Kidney (tissue), 14 donors: ENCODE data around the gene MFSD12. TPM values are rescaled to one million over a fixed set of nuclear protein-coding genes. Genes with fewer than 3 reads are reported as not detected.
A peak's percentile ranks its signal among the peaks of the same experiment; 100 is the strongest.

Source experiments
- DNase-seq, 5 donors: peaks; one replicate each; pipeline ENCODE4 v3.0.0-alpha.2; 2013 to 2020
- FAIRE-seq: peaks from 2 replicates; lab custom pipeline; 2012; peaks lifted over from hg19 to GRCh38; lab: Jason Lieb, UNC
- H3K27ac ChIP-seq, 2 donors: one replicate each; pipeline ENCODE4 v1.7.0; 2013; ENCODE audit warnings: low read depth in 2 of 2, low read length in 2 of 2, inconsistent platforms in 1 of 2
- H3K27me3 ChIP-seq: one replicate; pipeline ENCODE4 v1.7.1; 2013; ENCODE audit warnings: low read length, inconsistent platforms; ENCODE audit not compliant: control insufficient read depth, insufficient read depth
- H3K36me3 ChIP-seq, 3 donors: one replicate each; pipeline versions ENCODE4 v1.7.0 to v1.7.1; 2013; ENCODE audit warnings: low read length in 3 of 3, control low read depth in 1 of 3, inconsistent platforms in 1 of 3; ENCODE audit not compliant: insufficient read depth in 3 of 3, control insufficient read depth in 2 of 3
- H3K4me1 ChIP-seq, 3 donors: one replicate each; pipeline versions ENCODE4 v1.7.0 to v1.7.1; 2013; ENCODE audit warnings: low read length in 3 of 3, inconsistent platforms in 1 of 3, low read depth in 1 of 3; ENCODE audit not compliant: control insufficient read depth in 2 of 3, insufficient read depth in 2 of 3
- H3K4me3 ChIP-seq, 3 donors: one replicate each; pipeline versions ENCODE4 v1.7.0 to v1.8.1; 2013; ENCODE audit warnings: low read length in 3 of 3, control low read depth in 1 of 3, inconsistent platforms in 1 of 3
- H3K9ac ChIP-seq, 3 donors: one replicate each; pipeline versions ENCODE4 v1.7.0 to v1.7.1; 2013; ENCODE audit warnings: low read length in 3 of 3, control low read depth in 1 of 3, inconsistent platforms in 1 of 3
- H3K9me3 ChIP-seq, 3 donors: one replicate each; pipeline versions ENCODE4 v1.7.0 to v1.7.1; 2013; ENCODE audit warnings: low read length in 3 of 3, control low read depth in 1 of 3, inconsistent platforms in 1 of 3; ENCODE audit not compliant: control insufficient read depth in 2 of 3, insufficient read depth in 1 of 3
- intact Hi-C: fragments of 100-400 bp; cut with DNase I; formaldehyde crosslinking; loops from one replicate; pipeline ENCODE4 v1.11.1; 2022
- polyA plus RNA-seq: library from polyadenylated mRNA; stranded (reverse); fragments of 350-450 nt; fragmentation: Illumina TruSeq; extraction: RNeasy Lipid Tissue Mini Kit (QIAGEN cat#74804); gene quantifications from one replicate; pipeline ENCODE4 v1.2.3, GENCODE V29; 2014; ENCODE audit warnings: low read depth, low replicate concordance; ENCODE audit not compliant: insufficient read depth
- total RNA-seq: library from RNA; stranded (reverse); fragmentation: NEBNext Ultra II Directional; extraction: Animal tissue kit (Norgen Biotek cat#: 25700); gene quantifications from one replicate; pipeline ENCODE4 v1.2.1, GENCODE V29; 2021
- TF ChIP-seq, protein P1 (sequence below): IDR thresholded peaks from 3 replicates; pipeline ENCODE4 v1.5.1; 2012; ENCODE audit warnings: mild to moderate bottlenecking, moderate library complexity, borderline replicate concordance; ENCODE audit not compliant: insufficient read depth; ENCODE audit errors: extremely low read depth
- donor health status: control.
- donor health status: control.
- donor health status: control.
- donor health status: control.
- donor health status: control.
- donor health status: DM: yes; HTN: yes; CAD: no.
- donor health status: Normal renal cell carcinoma (clear cell type).

Gene MFSD12
- total and polyA plus RNA-seq, 2 donors from 2014 or later, result 113 to 124 TPM

DNA sequence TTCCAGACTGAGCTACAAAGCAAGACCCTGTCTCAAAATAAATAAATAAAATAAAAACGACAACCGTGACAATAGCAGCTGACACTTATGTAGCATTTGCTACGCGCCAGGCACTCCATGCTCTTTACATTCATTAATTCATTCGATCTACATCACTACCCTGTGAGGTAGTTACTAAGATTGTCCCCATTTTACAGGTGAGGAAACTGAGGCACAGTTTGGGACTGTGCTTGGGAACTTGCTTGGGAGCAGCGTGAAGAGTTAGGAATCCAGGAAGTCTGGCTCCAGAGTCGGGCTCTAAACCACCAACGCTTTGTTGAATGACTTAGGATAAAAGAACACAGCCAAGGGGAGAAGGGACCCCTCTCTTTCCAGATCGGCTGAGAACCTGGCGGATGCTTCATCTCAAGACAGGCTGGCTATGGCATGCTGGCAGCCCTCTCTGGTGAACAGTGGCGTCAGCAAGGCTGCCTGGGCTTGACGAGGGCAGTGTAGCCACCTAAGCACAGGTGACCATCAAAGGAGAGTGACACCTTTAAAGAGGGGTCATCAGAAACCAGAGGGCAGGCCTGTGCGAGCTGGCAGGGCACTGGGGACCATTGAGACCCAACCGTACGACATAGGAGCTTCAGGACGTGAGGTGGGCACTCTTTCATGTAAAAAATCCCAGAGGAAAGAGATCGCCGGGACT lies 57.5 kb downstream of the MFSD12 start:
- intact Hi-C loops, result no loop called here
- Histone ChIP-seq H3K27me3 (no peaks in the 10 kb centered on the region), H3K27ac (peak overlapping the region; percentile 88 to 99), H3K9me3 (no peaks in the 10 kb centered on the region), H3K36me3 (peaks cover 2 to 7% (median 3%) of the 10 kb centered on the region in 3 donors), H3K4me3 (peak overlapping the region; percentile 84 to 96 (median 94)), H3K9ac (peak overlapping the region; percentile 66 to 92 (median 89)), H3K4me1 (peaks cover 0 to 15% (median 4%) of the 10 kb centered on the region in 3 donors)
- FAIRE-seq, result no peak
- TF ChIP-seq, protein P1, sequence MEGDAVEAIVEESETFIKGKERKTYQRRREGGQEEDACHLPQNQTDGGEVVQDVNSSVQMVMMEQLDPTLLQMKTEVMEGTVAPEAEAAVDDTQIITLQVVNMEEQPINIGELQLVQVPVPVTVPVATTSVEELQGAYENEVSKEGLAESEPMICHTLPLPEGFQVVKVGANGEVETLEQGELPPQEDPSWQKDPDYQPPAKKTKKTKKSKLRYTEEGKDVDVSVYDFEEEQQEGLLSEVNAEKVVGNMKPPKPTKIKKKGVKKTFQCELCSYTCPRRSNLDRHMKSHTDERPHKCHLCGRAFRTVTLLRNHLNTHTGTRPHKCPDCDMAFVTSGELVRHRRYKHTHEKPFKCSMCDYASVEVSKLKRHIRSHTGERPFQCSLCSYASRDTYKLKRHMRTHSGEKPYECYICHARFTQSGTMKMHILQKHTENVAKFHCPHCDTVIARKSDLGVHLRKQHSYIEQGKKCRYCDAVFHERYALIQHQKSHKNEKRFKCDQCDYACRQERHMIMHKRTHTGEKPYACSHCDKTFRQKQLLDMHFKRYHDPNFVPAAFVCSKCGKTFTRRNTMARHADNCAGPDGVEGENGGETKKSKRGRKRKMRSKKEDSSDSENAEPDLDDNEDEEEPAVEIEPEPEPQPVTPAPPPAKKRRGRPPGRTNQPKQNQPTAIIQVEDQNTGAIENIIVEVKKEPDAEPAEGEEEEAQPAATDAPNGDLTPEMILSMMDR, result no peak
- DNase-seq, result no peak

DNA sequence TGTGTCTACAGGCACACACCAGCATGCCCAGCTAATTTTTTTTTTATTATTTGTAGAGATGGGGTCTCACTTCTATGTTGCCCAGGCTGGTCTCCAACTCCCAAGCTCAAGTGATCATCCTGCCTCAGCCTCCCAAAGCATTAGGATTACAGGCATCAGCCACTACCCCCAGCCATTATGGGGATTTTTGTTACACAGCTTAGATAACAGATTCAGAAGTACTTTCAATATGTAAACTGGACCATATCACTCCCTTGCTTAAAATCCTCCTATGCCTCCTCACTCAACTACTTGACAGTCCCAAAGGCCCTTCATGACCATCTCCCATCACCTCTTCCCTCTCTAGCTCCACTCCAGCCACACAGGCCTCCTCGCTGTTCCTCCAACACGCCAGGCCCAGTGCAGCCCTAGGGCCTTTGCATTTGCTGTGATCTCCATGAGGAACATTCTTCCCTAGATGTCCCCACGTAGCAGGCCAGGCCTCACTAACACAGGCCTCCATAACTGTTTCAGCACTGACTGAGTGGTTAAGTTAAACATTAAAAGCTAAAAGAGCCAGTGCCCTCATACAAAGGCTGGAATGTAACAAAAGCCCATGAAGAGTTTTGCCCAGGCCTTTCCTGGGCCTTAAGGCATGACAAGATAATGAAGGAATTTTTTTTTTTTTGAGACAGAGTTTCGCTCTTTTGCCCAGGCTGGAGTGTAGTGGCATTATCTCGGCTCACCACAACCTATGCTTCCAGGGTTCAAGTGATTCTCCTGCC lies 59.4 kb downstream of the MFSD12 start:
- Histone ChIP-seq H3K27me3 (no peaks in the 10 kb centered on the region), H3K9ac (no peak overlapping the region), H3K4me1 (peaks cover 0 to 15% (median 4%) of the 10 kb centered on the region in 3 donors), H3K27ac (no peak overlapping the region), H3K36me3 (peaks cover 2 to 10% (median 3%) of the 10 kb centered on the region in 3 donors), H3K9me3 (no peaks in the 10 kb centered on the region), H3K4me3 (no peak overlapping the region)
- FAIRE-seq (no peak), DNase-seq (no peak)
- TF ChIP-seq, protein P1, result no peak
- intact Hi-C loops, result no loop called here

DNA sequence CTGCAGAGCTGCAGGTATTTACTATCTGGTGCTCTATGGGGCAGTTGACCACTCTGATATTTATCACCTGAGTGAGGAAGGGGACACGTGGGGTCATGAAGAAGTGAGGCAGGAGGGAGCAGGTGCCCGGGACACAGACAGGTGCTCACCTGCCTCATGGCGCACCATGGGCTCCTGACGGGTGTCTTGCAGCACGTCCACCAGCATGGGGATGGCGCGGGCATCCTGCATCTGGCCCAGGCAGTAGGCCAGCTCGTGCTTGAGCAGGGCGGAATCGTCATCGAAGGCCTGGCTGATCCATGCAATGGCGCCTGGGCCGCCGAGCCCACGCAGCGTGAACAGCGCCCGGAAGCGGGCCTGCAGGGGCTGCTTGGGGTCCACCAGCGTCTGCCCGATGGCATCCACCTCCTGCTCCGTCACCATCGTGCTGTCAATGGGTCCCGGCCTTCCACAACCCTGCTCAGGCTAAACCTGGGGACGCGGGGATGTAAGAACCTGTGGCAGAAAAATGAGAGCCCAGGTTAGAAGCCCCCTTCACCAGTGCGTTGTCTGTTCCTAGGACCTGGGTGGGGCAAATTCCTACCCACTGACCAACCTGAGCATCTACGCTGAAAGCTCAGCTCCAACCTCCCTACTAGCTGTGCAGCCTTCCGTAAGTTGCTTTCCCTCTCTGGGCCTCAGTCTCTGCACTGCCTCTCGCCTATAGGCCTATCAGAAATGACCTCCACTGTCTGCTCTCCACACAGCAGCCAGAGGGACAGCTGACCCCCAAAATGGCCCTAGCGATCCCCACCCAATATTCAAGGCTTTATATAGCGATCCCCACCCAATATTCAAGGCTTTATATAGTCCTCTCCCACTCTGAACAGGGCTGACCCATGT lies 60.8 kb downstream of the MFSD12 start:
- H3K27ac ChIP-seq, result no peak overlapping the region
- H3K4me1 ChIP-seq, result peaks cover 0 to 15% (median 4%) of the 10 kb centered on the region in 3 donors
- H3K4me3 ChIP-seq, result no peak overlapping the region
- FAIRE-seq (no peak), DNase-seq (no peak)
- intact Hi-C loops, result no loop called here
- H3K9me3 ChIP-seq, result no peaks in the 10 kb centered on the region
- TF ChIP-seq, protein P1, result no peak
- H3K9ac ChIP-seq, result no peak overlapping the region
- peaks cover 2 to 14% (median 3%) of the 10 kb centered on the region in 3 donors for H3K36me3 ChIP-seq
- no peaks in the 10 kb centered on the region for H3K27me3 ChIP-seq
